Measurements from ENCODE around the gene QSOX2.

QSOX2 gene

DNA sequence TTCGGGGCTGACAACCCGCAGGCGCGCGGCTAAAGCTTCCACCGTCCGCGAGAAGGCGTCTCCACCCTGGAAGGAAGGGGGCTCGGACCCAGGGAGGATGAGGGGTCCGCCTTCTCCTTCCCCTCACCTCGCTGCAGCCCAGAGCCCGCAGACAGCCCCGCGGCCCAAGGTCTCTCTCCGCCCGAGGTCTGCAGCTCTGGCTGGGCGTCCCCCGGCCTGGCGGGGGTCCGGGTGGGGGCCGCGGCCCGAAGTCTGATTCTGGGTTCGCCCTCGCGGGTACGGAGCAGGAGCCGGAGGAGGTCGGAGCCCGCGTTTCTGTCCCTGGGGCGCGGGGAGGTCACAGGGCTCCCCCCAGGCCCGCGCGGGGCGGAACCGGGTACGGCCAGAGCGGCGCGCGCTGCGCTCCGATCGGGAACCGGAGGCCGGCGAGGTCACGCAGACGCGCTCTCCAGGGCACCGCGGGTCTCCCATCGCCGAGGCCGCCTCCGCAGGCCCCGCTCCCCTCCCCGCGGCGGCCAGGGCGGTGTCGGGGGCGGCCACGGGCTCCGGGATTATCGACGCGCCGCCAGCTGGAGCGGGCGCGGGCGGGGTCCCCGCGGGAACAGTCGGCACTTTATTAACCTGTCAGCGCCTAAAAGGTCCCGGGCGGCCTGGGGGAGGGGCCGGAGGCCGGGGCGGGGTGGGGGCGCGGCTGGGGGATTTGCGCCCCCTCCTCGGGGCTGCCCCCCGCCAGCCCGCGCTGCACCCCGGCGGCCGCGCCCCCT, 52.3 kb downstream of the QSOX2 start:
- Histone ChIP-seq H3K4me3 (ENCODE audit: low read depth, low read length) (no peak overlapping the region), H3K36me3 (ENCODE audit: control insufficient read depth in 2 of 2, insufficient read depth in 1 of 2, low read length in 2 of 2) (no peaks in the 10 kb centered on the region), H3K4me1 (ENCODE audit: control insufficient read depth, insufficient read depth, low read length) (peaks cover 2% of the 10 kb centered on the region; the same call in 1 of the 2 replicates), H3K9me3 (ENCODE audit: control insufficient read depth, insufficient read depth, low read depth, low read length) (no peaks in the 10 kb centered on the region), H3K27ac (ENCODE audit: extremely low read depth, low read depth, low read length) (no peak overlapping the region)
- ChIA-PET CTCF (interaction anchor here (0.7 kb wide), 1 partner anchor 37 kb away, joined by 3 read pairs; no protein-coding TSS in a partner anchor), POLR2A (interaction anchor here (1.1 kb wide), 1 partner anchor 9 kb away, joined by 3 read pairs; no protein-coding TSS in a partner anchor)
- TF ChIP-seq ZBTB17 (tag by site-specific recombination; IDR thresholded peaks at IDR 0.05): no peak
- peak; percentile 68 for TF ChIP-seq ZFHX2 (tag by site-specific recombination; conservative IDR thresholded peaks at IDR 0.05)
- TF ChIP-seq ZNF610 (tag by site-specific recombination; IDR thresholded peaks at IDR 0.05; ENCODE audit: borderline replicate concordance): no peak
- no peak for TF ChIP-seq OVOL3 (tag by site-specific recombination; IDR thresholded peaks at IDR 0.05)
- peak; percentile 72 for TF ChIP-seq KLF1 (tag by site-specific recombination; IDR thresholded peaks at IDR 0.05)
- no peak for TF ChIP-seq GLI4 (tag by site-specific recombination; IDR thresholded peaks at IDR 0.05)
- 0 out of 2 replicates have a peak, but pooled peaks have one; percentile 27 for TF ChIP-seq ZBTB8A (tag by site-specific recombination; IDR thresholded peaks at IDR 0.05)
- no peak for TF ChIP-seq PRDM1 (tag by site-specific recombination; IDR thresholded peaks at IDR 0.05)
- no peak for TF ChIP-seq ZNF677 (tag by site-specific recombination; IDR thresholded peaks at IDR 0.05)
- peak; percentile 19; the same call in 1 of the 2 replicates for TF ChIP-seq GLIS2 (tag by site-specific recombination; IDR thresholded peaks at IDR 0.05)
- no peak for TF ChIP-seq EGR2 (tag by site-specific recombination; IDR thresholded peaks at IDR 0.05; ENCODE audit: low read depth)
- no peak for TF ChIP-seq ZFP69B (tag by site-specific recombination; IDR thresholded peaks at IDR 0.05)
- TF ChIP-seq PATZ1 (tag by site-specific recombination; IDR thresholded peaks at IDR 0.05): peak; percentile 53
- no peak for TF ChIP-seq ZBTB6 (tag by site-specific recombination; IDR thresholded peaks at IDR 0.05)
- no peak for TF ChIP-seq ZNF768 (tag by site-specific recombination; IDR thresholded peaks at IDR 0.05)
- TF ChIP-seq SP3 (tag by site-specific recombination; IDR thresholded peaks at IDR 0.05): no peak
- TF ChIP-seq SP7 (tag by site-specific recombination; IDR thresholded peaks at IDR 0.05): no peak
- TF ChIP-seq, protein P1, sequence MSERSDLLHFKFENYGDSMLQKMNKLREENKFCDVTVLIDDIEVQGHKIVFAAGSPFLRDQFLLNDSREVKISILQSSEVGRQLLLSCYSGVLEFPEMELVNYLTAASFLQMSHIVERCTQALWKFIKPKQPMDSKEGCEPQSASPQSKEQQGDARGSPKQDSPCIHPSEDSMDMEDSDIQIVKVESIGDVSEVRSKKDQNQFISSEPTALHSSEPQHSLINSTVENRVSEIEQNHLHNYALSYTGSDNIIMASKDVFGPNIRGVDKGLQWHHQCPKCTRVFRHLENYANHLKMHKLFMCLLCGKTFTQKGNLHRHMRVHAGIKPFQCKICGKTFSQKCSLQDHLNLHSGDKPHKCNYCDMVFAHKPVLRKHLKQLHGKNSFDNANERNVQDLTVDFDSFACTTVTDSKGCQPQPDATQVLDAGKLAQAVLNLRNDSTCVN (tag by site-specific recombination; optimal IDR thresholded peaks at IDR 0.05): peak; percentile 34
- no peak for TF ChIP-seq HOXA7 (CRISPR knock-in tag; IDR thresholded peaks at IDR 0.05; ENCODE audit: borderline replicate concordance)

DNA sequence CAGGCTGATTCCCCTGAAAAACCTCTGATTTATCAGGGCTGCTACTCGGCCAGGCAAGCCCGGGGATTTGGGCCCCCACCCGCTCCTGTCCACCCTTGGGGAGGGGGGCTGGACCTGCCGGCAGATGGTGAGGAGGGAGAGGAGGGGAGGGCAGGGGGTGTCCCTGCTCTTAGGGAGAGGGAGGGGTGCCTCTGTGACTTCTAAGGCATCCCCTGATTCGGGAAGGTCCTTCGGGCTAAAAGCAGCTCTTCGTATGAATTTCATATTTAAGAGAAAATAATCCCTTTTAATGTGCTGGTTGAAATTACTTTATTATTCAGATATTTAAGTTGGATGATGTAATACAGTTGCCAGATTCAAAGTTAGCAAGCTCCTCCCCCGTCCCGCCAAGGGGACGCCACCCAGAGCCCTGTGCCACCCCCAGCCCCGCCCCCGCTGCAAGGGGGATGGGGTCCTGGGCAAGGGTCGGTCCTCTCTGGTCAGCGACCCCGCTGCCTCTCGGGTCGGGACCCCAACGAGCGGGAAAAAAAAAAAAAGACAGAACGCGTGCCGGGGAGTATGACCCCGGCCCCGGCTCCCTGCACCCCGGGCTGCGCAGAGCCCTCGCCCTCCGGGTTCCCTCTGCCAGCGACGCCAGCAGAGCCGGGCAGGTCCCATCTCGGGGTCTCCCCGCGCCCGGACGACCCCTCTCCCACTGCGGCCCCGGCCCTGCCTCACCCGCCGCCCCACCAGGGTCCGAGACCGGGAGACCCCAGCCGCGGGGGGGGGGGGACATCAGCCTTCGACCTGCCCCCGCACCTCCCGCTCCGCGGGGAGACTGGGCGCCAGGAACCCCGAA, 53.1 kb downstream of the QSOX2 start:
- H3K4me3 ChIP-seq (ENCODE audit: low read depth, low read length): no peak overlapping the region
- ChIA-PET CTCF (interaction anchor here (0.7 kb wide), 2 partner anchors 12 to 37 kb away, joined by 3 to 5 read pairs; no protein-coding TSS in a partner anchor), POLR2A (interaction anchor here (1.1 kb wide), 1 partner anchor 10 kb away, joined by 3 read pairs; no protein-coding TSS in a partner anchor)
- TF ChIP-seq ATF2 (tag by site-specific recombination; IDR thresholded peaks at IDR 0.05; ENCODE audit: low read depth): 0 out of 2 replicates have a peak, but pooled peaks have one; percentile 21
- peak; percentile 32; the same call in 1 of the 2 replicates for TF ChIP-seq KLF1 (tag by site-specific recombination; IDR thresholded peaks at IDR 0.05)
- peak; percentile 22; the same call in 1 of the 2 replicates for TF ChIP-seq PATZ1 (tag by site-specific recombination; IDR thresholded peaks at IDR 0.05)
- TF ChIP-seq ZNF324 (tag by site-specific recombination; IDR thresholded peaks at IDR 0.05): no peak
- TF ChIP-seq ZNF121 (tag by site-specific recombination; IDR thresholded peaks at IDR 0.05): no peak
- peak; percentile 44; the same call in 1 of the 2 replicates for TF ChIP-seq ZFHX2 (tag by site-specific recombination; conservative IDR thresholded peaks at IDR 0.05)

More for the DNA sequence above, 53.1 kb downstream of the QSOX2 start:
- no peaks in the 10 kb centered on the region for H3K36me3 ChIP-seq (ENCODE audit: control insufficient read depth in 2 of 2, insufficient read depth in 1 of 2, low read length in 2 of 2)
- peaks cover 2% of the 10 kb centered on the region; the same call in 1 of the 2 replicates for H3K4me1 ChIP-seq (ENCODE audit: control insufficient read depth, insufficient read depth, low read length)
- no peaks in the 10 kb centered on the region for H3K9me3 ChIP-seq (ENCODE audit: control insufficient read depth, insufficient read depth, low read depth, low read length)
- H3K27ac ChIP-seq (ENCODE audit: extremely low read depth, low read depth, low read length): no peak overlapping the region

Measured in HEK293 (cell line).